SU-DHL-6 (cell line): Measurements from ENCODE around the gene CELF5.

Experiments used
- H2AFZ ChIP-seq: fragments of 200-600 bp; sonication (generic); 2 replicates; pipeline ENCODE4 v1.6.1; 2014; ENCODE audit warnings: low read depth, mild to moderate bottlenecking, moderate library complexity, mixed read lengths, antibody characterized with exemption, low read length; ENCODE audit not compliant: severe bottlenecking
- H3F3A ChIP-seq: fragments of 200-600 bp; shearing (Covaris generic); 2 replicates; pipeline ENCODE4 v1.6.0; 2016; ENCODE audit warnings: antibody characterized with exemption, mild to moderate bottlenecking; ENCODE audit not compliant: insufficient read depth
- H3K27ac ChIP-seq: fragments of 200-600 bp; sonication (generic); 2 replicates; pipeline ENCODE4 v1.5.1; 2016; ENCODE audit warnings: low read depth, mild to moderate bottlenecking, low read length, moderate library complexity, mixed read lengths
- H3K27me3 ChIP-seq: fragments of 200-600 bp; sonication (generic), shearing (Covaris generic); 2 replicates; pipeline ENCODE4 v1.6.0; 2014; ENCODE audit warnings: mild to moderate bottlenecking, low read length
- H3K36me3 ChIP-seq: fragments of 200-600 bp; sonication (generic); 2 replicates; pipeline ENCODE4 v1.6.1; 2014; ENCODE audit warnings: mild to moderate bottlenecking, low read length, mixed read lengths
- H3K4me2 ChIP-seq: fragments of 300-600, 200-600 bp; shearing (Covaris generic), sonication (generic); 2 replicates; pipeline ENCODE4 v1.6.0; 2014; ENCODE audit warnings: low read length, low read depth, mild to moderate bottlenecking; ENCODE audit not compliant: poor library complexity, severe bottlenecking
- H3K4me3 ChIP-seq: fragments of 200-600 bp; sonication (generic); 2 replicates; pipeline ENCODE4 v1.5.1; 2014; ENCODE audit warnings: antibody characterized with exemption, low read length, mild to moderate bottlenecking, mixed read lengths; ENCODE audit not compliant: insufficient read depth, poor library complexity, severe bottlenecking
- H3K79me2 ChIP-seq: fragments of 200-600 bp; sonication (generic); 2 replicates; pipeline ENCODE4 v1.6.1; 2014; ENCODE audit warnings: mild to moderate bottlenecking, low read length, moderate library complexity; ENCODE audit not compliant: insufficient read depth
- H3K9ac ChIP-seq: fragments of 200-600 bp; sonication (generic); 2 replicates; pipeline ENCODE4 v1.7.0; 2014; ENCODE audit warnings: mild to moderate bottlenecking, low read length
- H3K9me2 ChIP-seq: fragments of 200-600 bp; sonication (generic); replicated peaks from 2 replicates; pipeline ENCODE4 v1.6.1; 2014; ENCODE audit warnings: low read length; ENCODE audit not compliant: insufficient read depth
- H3K9me3 ChIP-seq: fragments of 200-600 bp; sonication (generic); 2 replicates; pipeline ENCODE4 v1.6.1; 2014; ENCODE audit warnings: low read length, mixed read lengths; ENCODE audit not compliant: insufficient read depth
- H4K20me1 ChIP-seq: fragments of 200-600 bp; sonication (generic); 2 replicates; pipeline ENCODE4 v1.6.1; 2014; ENCODE audit warnings: low read depth, mild to moderate bottlenecking, antibody characterized with exemption, low read length, moderate library complexity, mixed read lengths
- CTCF ChIP-seq: fragments of 200-600 bp; sonication (generic); IDR thresholded peaks from one replicate; pipeline ENCODE4 v1.5.1; 2017; ENCODE audit warnings: antibody characterized with exemption, mild to moderate bottlenecking, low read length, moderate library complexity; ENCODE audit not compliant: insufficient read depth, poor library complexity, severe bottlenecking
- EZH2phosphoT487 ChIP-seq: fragments of 200-600 bp; sonication (generic), shearing (Covaris generic); conservative IDR thresholded peaks from 2 replicates; pipeline ENCODE4 v1.6.1; 2018; ENCODE audit warnings: mild to moderate bottlenecking, antibody characterized with exemption, low read length, moderate library complexity, mixed read lengths

Gene CELF5

GRCh38 chr19:3193256-3194105 lies 31.0 kb upstream of the CELF5 start:
- no peaks in the 10 kb centered on the region for H4K20me1 ChIP-seq
- no peaks in the 10 kb centered on the region for H3K9me3 ChIP-seq
- no peak overlapping the region for H3K27ac ChIP-seq
- H2AFZ ChIP-seq = no peak overlapping the region
- TF ChIP-seq CTCF = no peak
- no peak for TF ChIP-seq EZH2phosphoT487
- no peaks in the 10 kb centered on the region for H3K9me2 ChIP-seq
- peaks cover 32% of the 10 kb centered on the region for H3K79me2 ChIP-seq
- no peak overlapping the region for H3K4me2 ChIP-seq
- H3K27me3 ChIP-seq = no peaks in the 10 kb centered on the region
- H3F3A ChIP-seq = 0 out of 2 replicates have a peak, but pooled peaks cover 3% of the 10 kb centered on the region
- no peak overlapping the region for H3K4me3 ChIP-seq
- H3K9ac ChIP-seq = no peak overlapping the region
- H3K36me3 ChIP-seq = no peaks in the 10 kb centered on the region

- Histone ChIP-seq H3K4me3 (no peak overlapping the region), H2AFZ (no peak overlapping the region), H3K9me3 (no peaks in the 10 kb centered on the region), H3K27me3 (no peaks in the 10 kb centered on the region), H3K9me2 (no peaks in the 10 kb centered on the region), H3F3A (0 out of 2 replicates have a peak, but pooled peaks cover 3% of the 10 kb centered on the region), H3K9ac (no peak overlapping the region), H3K4me2 (no peak overlapping the region), H3K36me3 (no peaks in the 10 kb centered on the region), H4K20me1 (no peaks in the 10 kb centered on the region), H3K79me2 (peaks cover 23% of the 10 kb centered on the region), H3K27ac (no peak overlapping the region)
- TF ChIP-seq EZH2phosphoT487 = no peak
- TF ChIP-seq CTCF = no peak
Observed at GRCh38 chr19:3194106-3195087, 30.1 kb upstream of the CELF5 start.

GRCh38 chr19:3196064-3196932 lies 28.2 kb upstream of the CELF5 start:
- Histone ChIP-seq H3K4me2 (no peak overlapping the region), H3F3A (0 out of 2 replicates have a peak, but pooled peaks cover 3% of the 10 kb centered on the region), H2AFZ (no peak overlapping the region), H3K79me2 (peaks cover 4% of the 10 kb centered on the region), H3K4me3 (no peak overlapping the region), H3K9me2 (no peaks in the 10 kb centered on the region), H3K9ac (no peak overlapping the region), H3K27me3 (no peaks in the 10 kb centered on the region), H3K27ac (no peak overlapping the region), H3K36me3 (no peaks in the 10 kb centered on the region), H4K20me1 (no peaks in the 10 kb centered on the region), H3K9me3 (no peaks in the 10 kb centered on the region)
- TF ChIP-seq CTCF = no peak
- no peak for TF ChIP-seq EZH2phosphoT487
